Spleen (tissue), 7 donors: ENCODE results near the gene C21orf58.

Source experiments
- CTCF ChIP-seq, 11 experiments: fragments of 200-600 bp in 7 of 11; fragments of 450-650 bp in 4 of 11; sonication (generic) in 4 of 11; IDR thresholded peaks in 8 of 11; conservative IDR thresholded peaks in 3 of 11; 1 replicate in 7 of 11; 2 replicates in 4 of 11; pipeline versions ENCODE4 v1.4.0 to v1.8.0; 2016 to 2021; ENCODE audit warnings: antibody characterized with exemption in 11 of 11, inconsistent platforms in 4 of 11, mild to moderate bottlenecking in 1 of 11
- POLR2A ChIP-seq, 3 donors: fragments of 450-650 bp; IDR thresholded peaks; one replicate each; pipeline ENCODE4 v1.5.1; 2017; ENCODE audit warnings: antibody characterized with exemption in 3 of 3, mild to moderate bottlenecking in 1 of 3
- POLR2AphosphoS5 ChIP-seq, 3 donors: sonication (generic); formaldehyde crosslinking; IDR thresholded peaks; one replicate each; pipeline ENCODE4 v1.5.1; 2017; ENCODE audit warnings: antibody characterized with exemption in 3 of 3
- donor health status: DM: no; HTN: no; CAD: no; lungs with moderate emphysema.
- donor health status: DM: no; HTN: no; CAD: no.
- donor health status: DM: no; HTN: no; CAD: no.

GRCh38 chr21:46355161-46356004 lies 31.7 kb upstream of the C21orf58 start:
- TF ChIP-seq CTCF (IDR thresholded peaks at IDR 0.05 in 8 of 11, conservative IDR thresholded peaks at IDR 0.05 in 3 of 11) (no peak), POLR2A (IDR thresholded peaks at IDR 0.05) (no peak), POLR2AphosphoS5 (IDR thresholded peaks at IDR 0.05) (no peak)
